NCI-H1092 treated with DMSO at 0.1 percent for 48 hours (cell line): ENCODE data around the gene PHF1.

Experiments
- DNase-seq: peaks from one replicate; lab custom pipeline; 2025; lab: John Stamatoyannopoulos, UW

Gene PHF1

DNA sequence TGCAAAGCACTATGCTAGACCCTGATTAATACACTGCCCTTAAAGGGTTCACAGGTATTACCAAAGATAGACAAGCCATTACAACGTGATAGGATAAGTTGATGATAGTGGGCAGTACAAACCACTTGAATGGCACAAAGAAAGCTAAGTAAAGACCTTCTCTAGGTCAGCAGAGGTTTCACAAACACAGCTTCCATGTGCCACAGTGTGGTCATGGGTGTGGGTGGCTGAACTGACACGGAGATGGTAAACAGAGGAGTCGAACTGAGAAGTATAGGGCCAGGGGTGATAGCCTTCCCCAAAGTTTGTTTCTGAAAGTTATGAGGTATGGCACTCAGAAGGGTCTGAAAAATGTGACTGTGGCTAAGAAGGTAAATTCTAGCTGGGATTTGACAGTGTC lies 47.9 kb downstream of the PHF1 start:
- no peak for DNase-seq

GRCh38 chr6:33459226-33459625 lies 48.4 kb downstream of the PHF1 start:
- DNase-seq: no peak
